Muscle of back (tissue), 11 donors: Measurements from ENCODE around the gene COL23A1. TPM values are rescaled to one million over a fixed set of nuclear protein-coding genes. Genes with fewer than 3 reads are reported as not detected.
A peak's percentile ranks its signal among the peaks of the same experiment; 100 is the strongest.
"Not testable (repeated sequence)": the region's sequence is repeated elsewhere in the genome, so short reads cannot be mapped to it uniquely, and the experiment has no call there.

ENCODE experiments used
- DNase-seq, 3 donors: peaks; one replicate each; pipeline versions ENCODE4 v3.0.0 to v3.0.0-alpha.2; 2013
- polyA plus RNA-seq, 10 donors: library from polyadenylated mRNA; unstranded; fragments of 120-200 nt; gene quantifications; one replicate each; pipeline ENCODE4 v1.2.1, GENCODE V29; 2013; ENCODE audit not compliant: insufficient read length in 10 of 10

The COL23A1 gene
- polyA plus RNA-seq, 10 donors: 0.67 to 13.2 (median 4.5) TPM

GRCh38 chr5:178247481-178248456 is 342.4 kb downstream of the COL23A1 start:
- DNase-seq: no peak

- DNase-seq: no peak
Measured at GRCh38 chr5:178246624-178247279, 343.4 kb downstream of the COL23A1 start.

DNA sequence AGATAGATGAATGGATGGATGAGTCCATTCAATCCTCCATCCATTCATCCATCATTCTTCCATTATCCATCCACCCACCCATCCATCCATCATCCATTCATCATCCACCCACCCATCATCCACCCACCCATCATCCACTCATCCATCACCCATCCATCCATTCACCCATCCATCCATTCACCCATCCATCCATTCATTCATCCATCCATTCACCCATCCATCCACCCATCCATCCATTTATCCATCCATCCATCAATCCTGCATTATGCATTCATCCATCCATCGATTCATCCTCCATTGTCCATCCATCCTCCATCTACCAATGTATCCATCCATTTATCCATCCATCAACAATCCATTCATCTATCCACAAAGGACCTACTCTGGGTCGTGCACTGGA is 344.8 kb downstream of the COL23A1 start:
- DNase-seq: no peak

DNA sequence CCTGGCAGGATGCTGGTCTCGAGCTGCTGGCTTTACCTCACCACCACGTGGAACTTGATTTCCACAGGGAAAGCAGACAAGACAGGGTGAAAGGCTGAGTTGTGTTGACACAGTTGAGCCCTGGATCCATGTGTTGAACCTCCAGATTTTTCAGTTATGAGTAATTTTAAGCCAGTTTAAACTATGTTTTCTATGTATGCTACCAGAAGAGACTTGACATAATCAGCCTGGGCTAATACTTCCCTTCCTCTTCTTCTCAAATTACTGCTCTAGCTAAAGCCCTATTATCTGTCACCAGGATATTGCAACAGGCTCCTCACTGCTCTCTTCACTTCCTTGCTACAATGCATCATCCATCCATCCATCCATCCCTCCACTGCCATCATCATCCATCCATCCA is 345.6 kb downstream of the COL23A1 start:
- no peak for DNase-seq

DNA sequence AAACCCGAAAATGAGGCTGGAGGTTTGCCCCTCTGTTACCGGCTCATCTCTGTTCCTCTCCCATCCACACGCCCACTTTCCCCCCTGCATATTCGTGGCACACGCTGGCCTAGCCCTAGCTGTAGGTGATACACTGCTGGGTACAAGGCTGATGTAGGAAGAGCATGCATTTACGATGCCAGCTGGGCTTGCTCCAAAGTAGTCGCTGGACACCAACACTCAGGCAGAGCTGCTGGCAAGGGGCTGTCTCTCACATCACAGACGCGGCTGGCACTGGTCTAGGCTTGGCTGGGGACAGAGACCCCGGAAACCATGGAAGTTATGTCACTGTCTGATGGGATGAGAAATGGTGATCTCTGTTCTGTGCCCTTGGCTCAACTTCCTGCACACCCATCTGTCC is 347.8 kb downstream of the COL23A1 start:
- DNase-seq: no peak

GRCh38 chr5:178241688-178242231 is 348.4 kb downstream of the COL23A1 start:
- no peak for DNase-seq

DNA sequence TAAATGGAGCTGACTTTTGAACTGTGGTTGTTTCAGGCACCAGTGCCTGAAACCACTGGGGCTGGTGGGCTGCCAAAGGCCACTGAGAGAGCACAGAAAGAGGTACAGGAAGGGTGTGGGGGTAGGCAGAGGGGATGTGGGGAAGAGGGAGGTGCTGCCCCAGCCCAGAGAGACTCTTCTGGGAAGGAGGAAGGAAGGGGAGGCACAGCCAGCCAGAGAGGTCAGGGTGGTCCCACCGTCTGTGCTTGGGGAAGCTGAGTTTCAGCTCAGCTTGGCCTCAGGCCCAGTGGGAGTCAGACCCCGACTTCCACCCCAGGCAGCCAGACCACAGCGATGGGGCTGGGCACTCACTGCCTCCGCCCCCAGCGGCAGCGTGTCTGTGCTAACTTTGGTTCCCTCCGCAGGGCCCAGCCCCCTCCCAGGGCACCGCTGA is 348.9 kb downstream of the COL23A1 start:
- no peak for DNase-seq

GRCh38 chr5:178240766-178241165 is 349.4 kb downstream of the COL23A1 start:
- no peak for DNase-seq

DNA sequence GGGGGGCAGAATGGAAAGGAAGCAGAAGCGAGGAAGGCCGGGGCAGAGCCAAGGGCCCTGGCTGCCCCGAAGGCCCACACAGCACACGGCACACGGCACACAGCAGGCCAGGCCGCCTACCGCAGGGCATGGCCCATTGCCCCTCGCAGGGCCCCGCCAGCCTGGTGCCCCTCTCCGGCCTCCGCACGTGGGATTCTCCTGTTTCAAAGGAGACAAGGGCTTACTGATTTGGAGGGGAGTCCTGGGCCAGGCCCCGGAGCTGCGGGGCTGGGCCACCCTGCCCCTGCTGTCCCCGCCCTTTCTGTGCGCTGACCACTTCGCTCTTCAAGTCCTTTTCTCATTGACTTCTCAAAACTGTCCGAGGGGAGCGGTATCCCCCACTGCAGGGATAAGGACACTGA is 349.9 kb downstream of the COL23A1 start:
- no peak for DNase-seq

DNA sequence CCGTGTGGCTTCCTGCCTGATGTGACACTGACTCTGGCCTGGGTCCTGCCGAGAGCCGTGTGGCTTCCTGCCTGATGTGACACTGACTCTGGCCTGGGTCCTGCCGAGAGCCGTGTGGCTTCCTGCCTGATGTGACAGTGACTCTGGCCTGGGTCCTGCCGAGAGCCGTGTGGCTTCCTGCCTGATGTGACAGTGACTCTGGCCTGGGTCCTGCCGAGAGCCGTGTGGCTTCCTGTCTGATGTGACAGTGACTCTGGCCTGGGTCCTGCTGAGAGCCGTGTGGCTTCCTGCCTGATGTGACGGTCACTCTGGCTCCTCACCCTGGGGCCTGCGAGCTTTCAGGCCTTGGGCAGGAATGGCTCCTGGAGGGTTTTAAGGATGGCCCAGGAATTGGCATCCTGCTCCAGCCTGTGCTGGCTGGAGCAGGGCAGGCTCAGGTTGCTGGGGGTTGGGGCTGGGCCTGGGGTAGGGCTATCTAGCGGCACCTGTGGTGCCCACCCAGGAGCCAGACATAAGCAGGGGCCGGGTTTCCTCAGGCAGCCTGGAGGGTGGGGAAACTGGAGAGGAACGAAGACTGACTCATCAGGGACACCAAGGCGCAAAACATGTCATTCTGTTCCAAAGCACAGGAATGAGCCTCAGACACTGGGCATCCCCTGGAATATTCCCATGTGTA is 350.4 kb downstream of the COL23A1 start:
- DNase-seq: not testable (repeated sequence)

- no peak for DNase-seq
Measured at GRCh38 chr5:178238711-178239592, 351.2 kb downstream of the COL23A1 start.

DNA sequence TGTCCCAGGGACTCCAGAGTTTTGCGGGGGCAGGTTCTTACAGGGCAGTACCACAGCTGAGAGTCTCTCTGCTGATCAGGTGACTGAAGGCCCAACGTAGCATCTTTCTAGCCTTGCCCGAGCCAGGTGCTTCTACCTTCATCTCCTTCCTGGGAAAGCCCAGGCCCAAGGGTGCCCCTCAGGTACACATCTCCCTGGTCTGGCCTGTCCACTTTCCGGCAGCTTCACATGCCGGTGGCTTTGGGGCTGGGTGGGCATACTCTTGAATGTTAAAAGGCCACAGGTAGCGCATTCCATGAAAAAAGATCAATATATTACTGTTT is 351.9 kb downstream of the COL23A1 start:
- no peak for DNase-seq

- DNase-seq: no peak
Measured at GRCh38 chr5:178237431-178238312, 352.5 kb downstream of the COL23A1 start.

DNA sequence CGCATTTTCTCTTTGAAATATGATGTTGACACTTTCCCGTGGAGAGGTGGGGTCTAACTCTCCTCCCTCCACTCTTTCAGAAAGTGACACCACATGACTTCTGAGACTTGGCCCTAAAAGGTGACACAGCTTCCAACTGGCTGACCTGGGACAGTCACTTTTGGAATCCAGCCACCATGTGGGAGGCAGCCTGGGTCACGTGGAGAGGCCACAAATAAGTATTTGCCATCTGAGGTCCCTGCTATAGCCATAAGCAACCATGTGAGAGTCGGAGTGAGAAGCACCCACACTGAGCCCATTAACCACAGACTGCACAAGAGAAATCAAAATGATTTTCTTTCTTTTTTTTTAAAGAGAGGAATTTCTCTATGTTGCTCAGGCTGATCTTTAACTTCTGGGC is 353.5 kb downstream of the COL23A1 start:
- peak in 1 of 3 donors; percentile 43 for DNase-seq

DNA sequence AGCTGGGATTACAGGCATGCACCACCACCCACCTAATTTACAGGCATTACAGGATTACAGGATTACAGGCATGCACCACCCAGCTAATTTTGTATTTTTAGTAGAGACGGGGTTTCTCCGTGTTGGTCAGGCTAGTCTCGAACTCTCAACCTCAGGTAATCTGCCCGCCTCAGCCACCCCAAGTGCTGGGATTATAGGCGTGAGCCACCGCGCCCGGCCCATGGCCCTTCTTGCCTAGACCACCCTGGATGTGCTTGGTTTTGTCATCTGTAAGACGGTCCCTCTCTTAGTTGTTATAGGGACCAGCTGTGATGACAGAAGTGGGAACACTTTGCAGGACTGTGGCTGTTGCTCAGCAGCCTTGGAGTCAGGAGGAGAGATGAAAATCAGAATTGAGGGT is 354.1 kb downstream of the COL23A1 start:
- no peak for DNase-seq

- DNase-seq: no peak
Measured at GRCh38 chr5:178235588-178235974, 354.6 kb downstream of the COL23A1 start.

DNA sequence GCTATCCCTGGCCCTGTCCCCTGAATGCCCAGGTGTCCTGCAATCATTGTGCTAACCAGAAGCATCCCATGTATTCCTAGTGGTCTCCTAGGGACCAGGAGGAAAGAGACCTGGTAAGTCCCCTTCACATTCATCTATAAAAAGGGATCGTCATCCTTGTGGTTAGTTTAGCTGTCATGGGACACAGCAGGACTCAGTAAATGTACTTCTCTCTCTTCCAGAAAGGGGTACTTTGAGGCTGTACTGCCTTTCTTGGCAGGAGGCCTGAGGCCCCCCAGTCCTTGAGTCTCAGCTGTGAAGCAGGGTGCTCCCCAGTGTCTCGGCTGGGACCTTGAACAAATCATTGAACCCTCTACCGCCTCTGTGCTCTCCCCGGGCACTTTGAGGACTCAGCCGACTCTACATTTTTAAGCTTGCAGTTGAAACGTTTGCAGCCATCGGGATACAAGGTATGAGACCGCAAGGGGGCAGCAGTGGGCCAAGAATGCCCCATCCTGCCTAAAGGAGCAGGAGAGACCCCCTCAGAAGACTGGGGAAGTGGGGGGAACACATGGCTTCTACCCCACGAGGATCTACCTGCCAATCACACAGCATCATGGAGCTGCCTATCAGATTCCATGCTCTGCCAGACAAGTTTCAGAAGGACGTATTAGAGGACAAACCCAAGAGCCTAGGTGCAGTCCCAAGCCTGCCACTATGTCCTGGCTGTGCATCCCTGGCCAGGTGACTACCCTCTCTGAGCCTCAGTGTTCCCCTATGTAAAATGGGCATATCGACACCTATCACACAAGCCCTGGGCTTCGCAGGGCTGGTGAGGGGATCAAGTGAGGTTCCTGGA is 355.2 kb downstream of the COL23A1 start:
- DNase-seq: peak; percentile 44 to 79 (median 68)

DNA sequence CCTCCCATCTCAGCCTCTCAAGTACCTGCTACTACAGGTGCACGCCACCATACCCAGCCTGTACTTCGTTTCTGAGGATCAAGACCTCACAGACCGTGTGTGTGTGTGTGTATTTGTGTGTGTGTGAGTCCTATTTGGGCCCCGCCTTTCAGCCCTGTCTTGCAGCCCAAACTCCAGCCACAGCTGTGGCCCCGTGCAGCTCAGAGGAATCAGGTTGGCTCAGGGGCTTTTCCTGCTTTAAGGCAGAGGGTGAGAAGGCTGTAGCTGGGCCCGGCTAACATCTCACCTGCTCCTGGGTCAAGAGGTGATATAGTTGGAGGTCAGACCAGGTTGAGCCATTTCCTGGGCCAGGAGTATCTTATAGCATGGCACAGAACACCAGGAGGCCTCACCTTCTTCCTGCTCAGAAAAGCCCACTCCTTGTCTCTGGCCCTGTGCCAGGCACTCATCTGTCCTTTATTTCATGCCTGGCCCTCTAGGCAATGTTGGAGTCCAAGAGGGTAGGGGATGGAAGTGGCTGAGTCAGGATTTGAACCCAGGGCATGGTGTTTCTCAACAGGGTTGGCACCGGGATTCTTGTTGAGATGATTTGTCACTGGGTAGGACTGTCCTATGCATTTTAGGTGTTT is 356.0 kb downstream of the COL23A1 start:
- no peak for DNase-seq

- no peak for DNase-seq
Measured at GRCh38 chr5:178232920-178233429, 357.2 kb downstream of the COL23A1 start.
